Right atrium auricular region (tissue), 2 donors: ENCODE results near the gene TTI1. TPM values are rescaled to one million over a fixed set of nuclear protein-coding genes. Genes with fewer than 3 reads are reported as not detected.

Experiments
- DNase-seq: peaks from one replicate; pipeline ENCODE4 v3.0.0-alpha.2; 2019; ENCODE audit warnings: low spot score
- H3K27ac ChIP-seq, 2 donors: fragments of 200-600 bp; sonication (generic); 1 replicate in 1 of 2; 2 replicates in 1 of 2; pipeline ENCODE4 v1.5.1; 2016 to 2019
- H3K27me3 ChIP-seq, 2 donors: fragments of 200-600 bp; sonication (generic); one replicate each; pipeline versions ENCODE4 v1.5.1 to v1.6.0; 2017 to 2019
- H3K36me3 ChIP-seq: fragments of 200-600 bp; sonication (generic); one replicate; pipeline ENCODE4 v1.5.1; 2016
- H3K4me1 ChIP-seq, 2 donors: fragments of 200-600 bp; sonication (generic); one replicate each; pipeline versions ENCODE4 v1.5.1 to v1.6.0; 2017 to 2019
- H3K4me3 ChIP-seq, 2 donors: fragments of 200-600 bp; sonication (generic); 1 replicate in 1 of 2; 2 replicates in 1 of 2; pipeline ENCODE4 v1.5.1; 2017 to 2019; ENCODE audit warnings: mild to moderate bottlenecking in 1 of 2, moderate library complexity in 1 of 2
- H3K9me3 ChIP-seq, 2 donors: fragments of 200-600 bp; sonication (generic); one replicate each; pipeline ENCODE4 v1.5.1; 2019
- total RNA-seq, 2 donors: library from RNA; depleted of rRNA; stranded (reverse); fragments of >200 nt; gene quantifications; one replicate each; pipeline ENCODE4 v1.1.0, GENCODE V29; 2016
- TF ChIP-seq, protein P1 (sequence below), 2 donors: fragments of 200-600 bp; sonication (generic); IDR thresholded peaks; one replicate each; pipeline ENCODE4 v1.5.1; 2019; ENCODE audit warnings: antibody characterized with exemption in 2 of 2

The TTI1 gene
- total RNA-seq, 2 donors from 2014 or later = 10.8 to 11.5 TPM

DNA sequence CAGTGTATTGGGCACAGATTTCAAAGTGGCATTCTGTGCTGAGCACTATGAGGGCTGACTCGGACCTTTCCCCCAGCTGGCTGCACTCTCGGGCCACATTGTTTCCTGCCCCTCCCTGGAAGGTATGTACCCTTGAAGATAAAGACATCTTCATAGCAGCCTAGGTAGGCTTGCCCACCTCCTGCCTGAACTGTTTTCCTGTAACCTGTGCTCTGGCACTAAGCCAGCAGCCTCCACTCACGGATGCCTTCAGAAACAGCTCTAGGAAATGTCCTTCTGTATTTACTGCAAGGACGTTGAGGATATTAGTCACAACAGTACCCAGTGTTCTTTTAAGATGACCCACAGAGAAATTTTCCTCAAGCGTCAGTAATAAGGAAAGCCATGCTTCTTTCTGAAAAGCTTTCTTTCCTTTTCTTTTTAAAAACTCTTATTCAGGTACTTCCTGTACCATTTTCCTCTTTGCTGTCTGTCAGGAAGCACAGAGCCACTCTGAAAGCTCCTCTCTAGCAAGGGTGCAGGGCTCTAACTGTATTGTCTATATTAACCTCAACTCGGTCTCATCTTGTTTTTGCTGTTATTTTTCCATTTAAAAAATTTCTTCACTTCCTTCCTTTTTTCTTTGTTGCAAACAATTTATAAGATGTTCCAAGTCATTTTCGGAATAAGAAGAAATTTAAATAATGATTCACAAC is 43.5 kb downstream of the TTI1 start:
- DNase-seq = no peak
- Histone ChIP-seq H3K4me1 (peaks cover 0 to 88% of the 10 kb centered on the region in 2 donors), H3K9me3 (no peaks in the 10 kb centered on the region), H3K27ac (peak overlapping the region; percentile 79 to 91), H3K36me3 (no peaks in the 10 kb centered on the region), H3K4me3 (no peak overlapping the region), H3K27me3 (no peaks in the 10 kb centered on the region)
- TF ChIP-seq, protein P1, sequence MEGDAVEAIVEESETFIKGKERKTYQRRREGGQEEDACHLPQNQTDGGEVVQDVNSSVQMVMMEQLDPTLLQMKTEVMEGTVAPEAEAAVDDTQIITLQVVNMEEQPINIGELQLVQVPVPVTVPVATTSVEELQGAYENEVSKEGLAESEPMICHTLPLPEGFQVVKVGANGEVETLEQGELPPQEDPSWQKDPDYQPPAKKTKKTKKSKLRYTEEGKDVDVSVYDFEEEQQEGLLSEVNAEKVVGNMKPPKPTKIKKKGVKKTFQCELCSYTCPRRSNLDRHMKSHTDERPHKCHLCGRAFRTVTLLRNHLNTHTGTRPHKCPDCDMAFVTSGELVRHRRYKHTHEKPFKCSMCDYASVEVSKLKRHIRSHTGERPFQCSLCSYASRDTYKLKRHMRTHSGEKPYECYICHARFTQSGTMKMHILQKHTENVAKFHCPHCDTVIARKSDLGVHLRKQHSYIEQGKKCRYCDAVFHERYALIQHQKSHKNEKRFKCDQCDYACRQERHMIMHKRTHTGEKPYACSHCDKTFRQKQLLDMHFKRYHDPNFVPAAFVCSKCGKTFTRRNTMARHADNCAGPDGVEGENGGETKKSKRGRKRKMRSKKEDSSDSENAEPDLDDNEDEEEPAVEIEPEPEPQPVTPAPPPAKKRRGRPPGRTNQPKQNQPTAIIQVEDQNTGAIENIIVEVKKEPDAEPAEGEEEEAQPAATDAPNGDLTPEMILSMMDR (IDR thresholded peaks at IDR 0.05) = no peak

DNA sequence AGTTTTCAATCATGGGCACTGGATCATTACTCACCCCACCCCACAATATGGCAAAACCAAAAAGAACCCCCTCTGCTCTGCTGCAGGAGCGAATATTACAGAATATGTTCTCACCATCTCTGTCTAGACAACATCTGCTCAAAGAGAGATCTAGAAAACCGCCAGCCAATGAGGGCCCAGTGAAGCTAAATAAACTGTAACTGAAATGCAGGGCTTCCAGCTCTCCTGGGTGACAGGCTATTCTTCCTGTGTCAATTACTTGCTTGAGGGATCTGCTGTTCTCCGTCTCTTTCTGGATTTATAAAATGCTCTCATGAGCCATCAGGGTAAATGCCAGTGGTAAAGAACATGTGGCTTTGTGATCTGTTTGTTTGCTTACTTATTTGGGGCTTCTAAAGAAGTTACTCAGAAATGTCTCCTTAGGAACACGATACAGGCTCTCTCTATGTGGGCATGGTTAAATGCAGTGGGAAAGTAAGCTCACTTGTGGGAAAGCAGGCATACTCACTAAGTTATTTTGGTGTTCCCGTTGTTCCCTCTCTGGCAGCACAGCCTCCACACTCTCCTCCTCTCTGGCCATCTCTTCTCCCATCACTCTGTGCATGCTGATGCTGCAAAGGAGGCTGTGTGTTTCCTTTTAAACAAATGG is 44.8 kb downstream of the TTI1 start:
- Histone ChIP-seq H3K27me3 (no peaks in the 10 kb centered on the region), H3K27ac (peak overlapping the region; percentile 79 to 91), H3K36me3 (no peaks in the 10 kb centered on the region), H3K4me1 (peaks cover 0 to 88% of the 10 kb centered on the region in 2 donors), H3K4me3 (no peak overlapping the region), H3K9me3 (no peaks in the 10 kb centered on the region)
- TF ChIP-seq, protein P1 (IDR thresholded peaks at IDR 0.05) = no peak
- DNase-seq = no peak

GRCh38 chr20:37987602-37988290 is 45.5 kb downstream of the TTI1 start:
- TF ChIP-seq, protein P1 (IDR thresholded peaks at IDR 0.05) = no peak
- no peaks in the 10 kb centered on the region for H3K36me3 ChIP-seq

DNA sequence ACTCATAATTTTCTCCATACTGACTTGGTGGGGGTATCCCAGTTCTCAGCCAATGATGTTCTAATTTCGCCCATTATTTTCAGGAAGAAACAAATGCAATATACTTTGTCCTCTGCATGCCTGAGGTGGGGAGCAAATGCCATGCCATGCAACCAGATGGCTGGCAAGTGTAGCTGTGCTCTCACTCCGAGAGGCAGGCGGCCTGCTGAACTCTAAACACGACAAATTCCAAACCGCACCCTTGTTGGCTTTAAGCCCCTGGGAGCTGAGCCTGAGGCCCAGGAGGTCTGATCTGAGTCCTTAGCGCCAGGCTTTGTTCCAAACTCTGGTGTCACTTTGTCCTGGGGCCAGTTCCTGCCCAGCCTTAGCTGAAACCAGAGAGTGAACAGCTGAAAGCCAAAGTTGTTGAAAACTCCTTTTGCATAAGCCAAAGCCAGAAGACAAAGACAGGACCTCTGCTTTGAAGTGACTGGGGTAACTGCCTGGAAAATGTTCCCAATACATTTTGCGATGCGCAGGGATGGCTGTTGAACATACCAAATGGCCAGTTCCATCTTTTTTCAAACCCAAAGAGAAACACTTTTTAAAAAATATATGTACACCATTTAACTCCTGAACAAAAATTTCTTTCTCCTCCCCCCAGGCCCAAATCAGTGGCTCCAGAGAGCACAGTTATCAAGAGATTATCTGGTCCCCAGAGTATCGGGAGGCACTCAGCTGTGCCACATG is 46.2 kb downstream of the TTI1 start:
- H3K36me3 ChIP-seq = no peaks in the 10 kb centered on the region
- H3K4me3 ChIP-seq = no peak overlapping the region
- H3K9me3 ChIP-seq = no peaks in the 10 kb centered on the region
- TF ChIP-seq, protein P1 (IDR thresholded peaks at IDR 0.05) = no peak
- H3K4me1 ChIP-seq = peaks cover 0 to 79% of the 10 kb centered on the region in 2 donors
- peak; percentile 72 for DNase-seq
- H3K27me3 ChIP-seq = no peaks in the 10 kb centered on the region
- H3K27ac ChIP-seq = peak overlapping the region; percentile 79 to 91

More at GRCh38 chr20:37987602-37988290, 45.5 kb downstream of the TTI1 start:
- Histone ChIP-seq H3K4me3 (no peak overlapping the region), H3K4me1 (peaks cover 0 to 86% of the 10 kb centered on the region in 2 donors), H3K9me3 (no peaks in the 10 kb centered on the region), H3K27me3 (no peaks in the 10 kb centered on the region), H3K27ac (peak overlapping the region; percentile 79 to 91)
- no peak for DNase-seq

DNA sequence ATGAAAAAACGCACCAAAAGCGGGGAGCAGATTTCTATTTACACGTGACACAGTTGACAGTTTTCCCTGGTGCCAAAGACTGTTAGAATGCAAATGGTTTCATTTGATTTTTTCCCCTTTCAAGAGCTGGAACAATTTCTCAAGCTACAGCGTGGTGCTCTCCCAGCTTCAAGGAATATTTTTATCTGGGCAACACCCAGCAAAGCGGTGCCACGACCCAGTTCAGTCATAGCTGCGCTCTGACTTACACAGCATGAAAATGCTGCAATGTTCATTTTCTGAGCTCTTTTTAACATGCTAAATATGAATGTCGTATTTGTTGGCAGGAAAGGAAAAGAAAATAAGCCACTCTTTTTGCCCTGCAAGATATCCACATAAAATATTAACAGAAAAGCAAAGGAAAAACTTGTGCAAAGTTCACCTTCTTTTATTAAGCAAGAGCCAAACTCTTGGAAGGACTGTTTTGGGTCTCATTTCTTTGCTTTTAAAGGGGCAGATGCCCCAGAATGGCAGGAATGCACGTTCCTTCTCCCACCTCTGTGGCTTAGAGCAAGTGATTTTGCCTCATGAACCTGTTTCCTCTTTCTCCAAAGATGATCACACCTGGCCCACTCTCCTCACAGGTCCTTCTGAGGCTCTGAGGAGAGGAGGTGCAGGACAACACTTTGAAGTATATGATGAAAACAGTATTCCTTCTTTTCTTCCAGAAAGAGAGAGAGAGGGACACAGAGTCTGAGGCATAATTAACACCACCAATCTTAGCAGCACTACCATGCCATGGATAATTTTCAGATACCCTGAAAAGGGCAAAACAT is 47.0 kb downstream of the TTI1 start:
- H3K27ac ChIP-seq = peak overlapping the region; percentile 79 to 91
- TF ChIP-seq, protein P1 (IDR thresholded peaks at IDR 0.05) = no peak
- H3K9me3 ChIP-seq = no peaks in the 10 kb centered on the region
- DNase-seq = no peak
- no peaks in the 10 kb centered on the region for H3K27me3 ChIP-seq
- peaks cover 0 to 71% of the 10 kb centered on the region in 2 donors for H3K4me1 ChIP-seq
- no peaks in the 10 kb centered on the region for H3K36me3 ChIP-seq
- no peak overlapping the region for H3K4me3 ChIP-seq
